NCI-H69 (cell line): ENCODE results near the gene SH3TC1.

ENCODE experiments used
- DNase-seq: peaks from one replicate; lab custom pipeline; 2025; lab: John Stamatoyannopoulos, UW

The SH3TC1 gene

GRCh38 chr4:8263397-8263796 lies 64.3 kb downstream of the SH3TC1 start:
- DNase-seq = no peak

DNA sequence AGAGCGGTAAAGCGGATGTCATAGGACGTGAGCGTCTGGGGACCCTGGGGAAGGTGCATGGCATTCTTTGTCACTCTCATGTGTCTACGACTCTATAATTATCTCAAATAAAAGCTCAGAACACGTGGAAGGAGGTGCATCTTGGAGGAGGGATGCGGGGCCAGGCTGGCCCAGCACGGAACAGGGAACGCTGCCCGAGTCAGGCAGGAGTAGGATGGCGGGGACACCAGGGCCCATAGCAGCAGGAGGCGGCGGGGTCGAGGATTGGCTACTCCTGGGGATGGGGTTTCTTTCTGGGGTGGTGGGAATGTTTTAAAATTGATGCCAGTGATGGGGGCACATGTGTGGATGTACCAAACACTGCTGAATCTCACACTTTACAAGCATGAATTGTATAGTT lies 65.0 kb downstream of the SH3TC1 start:
- DNase-seq = peak; percentile 45

DNA sequence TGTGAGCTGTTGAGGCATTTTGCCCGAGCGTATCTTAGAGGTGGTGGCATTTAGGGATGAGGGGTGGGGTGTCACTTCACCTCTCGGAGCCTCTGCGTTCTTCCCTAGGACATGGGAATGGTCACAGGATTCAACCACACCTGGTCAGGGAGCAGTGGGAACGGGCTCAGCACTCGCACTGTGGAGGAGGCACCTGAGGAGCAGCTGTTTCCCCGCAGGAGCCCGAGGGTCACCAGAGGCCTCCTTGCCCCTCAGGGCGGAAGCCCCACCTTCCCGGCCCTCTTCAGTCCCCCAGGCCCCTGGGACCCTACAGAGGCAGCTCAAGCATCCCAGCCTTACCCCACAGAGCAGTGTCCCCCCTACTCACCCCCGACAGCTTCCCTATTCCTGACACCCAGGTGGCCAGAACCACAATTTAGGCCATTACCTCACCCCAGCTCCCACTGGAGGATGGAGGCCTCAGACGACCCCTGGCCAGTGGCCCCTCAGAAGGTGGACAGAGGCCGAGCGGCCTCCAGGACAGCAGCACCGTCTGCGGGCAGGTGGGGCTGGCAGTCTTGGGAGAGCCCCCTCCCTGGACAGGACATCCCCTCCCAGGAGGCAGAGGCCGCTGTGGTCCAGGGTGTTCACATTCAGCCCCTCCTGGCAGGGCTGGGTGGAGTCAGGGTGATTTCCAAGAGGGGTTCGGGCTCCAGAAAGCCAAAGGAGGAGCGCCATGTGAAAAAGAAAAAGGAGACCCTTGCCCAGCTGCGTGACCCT lies 66.3 kb downstream of the SH3TC1 start:
- no peak for DNase-seq

GRCh38 chr4:8266088-8266487 lies 67.0 kb downstream of the SH3TC1 start:
- DNase-seq = no peak

- DNase-seq = no peak
Observed at GRCh38 chr4:8266508-8266907, 67.4 kb downstream of the SH3TC1 start.

- no peak for DNase-seq
Observed at GRCh38 chr4:8267077-8267476, 68.0 kb downstream of the SH3TC1 start.

DNA sequence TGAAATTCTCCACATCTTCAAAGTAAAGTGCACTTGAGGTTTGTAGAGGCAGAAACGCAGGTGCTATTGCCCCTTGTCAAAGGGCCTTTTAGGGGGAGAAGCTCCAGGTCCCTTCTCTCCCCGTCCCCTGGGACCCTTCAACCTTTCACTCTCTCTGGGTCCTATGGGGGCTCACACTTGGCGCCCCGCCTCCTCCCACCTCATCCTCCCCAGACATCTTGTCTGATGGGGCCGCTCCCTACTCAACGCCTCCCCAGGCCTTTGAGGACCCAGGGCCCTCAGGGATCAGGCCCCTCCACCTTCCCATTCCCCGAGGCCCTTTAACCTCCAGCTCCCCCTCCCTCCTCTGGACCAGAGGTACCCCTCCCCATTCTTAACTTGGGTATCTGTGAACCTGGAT lies 69.1 kb downstream of the SH3TC1 start:
- DNase-seq = no peak

DNA sequence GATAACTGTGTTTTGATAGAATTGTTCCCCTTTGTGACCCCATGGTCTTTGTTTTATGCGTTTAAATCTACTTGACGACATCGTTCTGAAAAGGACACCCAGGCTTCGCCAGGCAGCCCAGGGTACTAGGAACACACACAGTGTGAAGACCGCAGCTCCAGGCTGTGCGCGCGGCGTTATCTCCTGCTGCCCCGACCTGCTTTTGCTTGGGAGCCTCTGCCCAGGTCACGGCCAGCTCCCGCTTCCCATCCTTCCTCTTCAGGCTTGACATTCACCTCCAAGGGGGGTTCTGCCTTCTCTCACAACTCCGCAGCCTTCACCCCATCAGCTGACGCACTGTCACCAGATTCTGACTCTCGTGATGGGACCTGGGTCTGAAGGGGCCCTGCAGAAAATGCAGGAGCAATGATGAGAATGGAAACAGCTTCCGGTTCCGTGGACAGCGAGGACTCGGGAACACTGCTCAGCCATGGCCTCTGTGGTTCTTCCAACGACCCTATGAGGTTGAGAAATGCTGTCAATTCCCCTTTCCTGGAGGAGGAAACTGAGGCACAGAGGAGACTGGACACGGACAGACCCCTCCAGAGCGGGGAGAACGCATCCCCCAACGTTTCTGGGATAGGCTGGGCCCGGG lies 69.9 kb downstream of the SH3TC1 start:
- DNase-seq = no peak

DNA sequence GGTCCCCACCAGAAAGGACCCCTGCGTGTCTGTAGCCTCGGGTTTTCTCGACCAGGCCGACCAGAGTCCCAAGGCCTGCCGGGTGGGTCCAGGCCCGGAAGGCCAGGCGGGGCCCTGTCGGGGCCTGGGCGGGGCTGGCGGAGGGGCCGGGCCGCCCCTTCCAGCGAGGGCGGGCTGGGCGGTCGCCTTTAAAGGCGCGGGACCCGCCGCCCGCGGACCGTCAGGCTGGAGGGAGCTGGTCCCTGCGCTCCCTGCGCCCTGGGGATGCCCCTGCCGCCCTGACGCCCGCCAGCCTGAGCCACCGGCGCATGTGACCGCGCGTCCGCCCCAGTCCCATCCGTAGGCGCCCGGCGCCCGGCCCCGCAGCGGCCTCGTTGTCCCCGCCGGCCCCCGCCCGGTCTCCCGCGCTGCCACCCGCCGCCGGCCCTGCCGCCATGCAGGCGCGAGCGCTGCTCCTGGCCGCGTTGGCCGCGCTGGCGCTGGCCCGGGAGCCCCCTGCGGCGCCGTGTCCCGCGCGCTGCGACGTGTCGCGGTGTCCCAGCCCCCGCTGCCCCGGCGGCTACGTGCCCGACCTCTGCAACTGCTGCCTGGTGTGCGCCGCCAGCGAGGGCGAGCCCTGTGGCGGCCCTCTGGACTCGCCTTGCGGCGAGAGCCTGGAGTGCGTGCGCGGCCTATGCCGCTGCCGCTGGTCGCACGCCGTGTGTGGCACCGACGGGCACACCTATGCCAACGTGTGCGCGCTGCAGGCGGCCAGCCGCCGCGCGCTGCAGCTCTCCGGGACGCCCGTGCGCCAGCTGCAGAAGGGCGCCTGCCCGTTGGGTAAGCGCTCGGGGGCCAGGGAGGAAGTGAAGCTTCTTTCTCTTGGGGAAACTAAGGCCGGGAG lies 70.7 kb downstream of the SH3TC1 start, which contains the start of gene HTRA3:
Gene HTRA3, plus strand, starts transcription at position 220 of the 883 bp plus-strand sequence. Its CDS starts 215 bp downstream, at position 435.
- peak; percentile 25 for DNase-seq

DNA sequence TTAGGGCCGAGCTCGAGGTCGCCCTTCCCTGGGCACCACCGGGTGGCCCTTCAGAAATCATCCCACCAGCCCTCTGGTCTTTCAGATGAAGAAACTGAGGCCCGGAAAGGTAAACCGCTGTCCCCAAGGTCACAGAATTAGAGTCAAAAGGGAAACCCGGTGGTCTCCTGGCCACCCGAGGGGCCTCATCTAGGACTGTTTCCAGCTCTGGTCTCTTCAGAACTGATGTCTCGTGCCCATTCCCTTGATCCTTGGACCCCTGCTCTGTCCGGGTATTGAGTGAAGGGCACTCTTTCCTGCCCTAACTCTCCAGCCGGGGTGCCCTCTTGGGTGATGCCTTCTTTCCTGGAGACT lies 71.3 kb downstream of the SH3TC1 start:
- no peak for DNase-seq

DNA sequence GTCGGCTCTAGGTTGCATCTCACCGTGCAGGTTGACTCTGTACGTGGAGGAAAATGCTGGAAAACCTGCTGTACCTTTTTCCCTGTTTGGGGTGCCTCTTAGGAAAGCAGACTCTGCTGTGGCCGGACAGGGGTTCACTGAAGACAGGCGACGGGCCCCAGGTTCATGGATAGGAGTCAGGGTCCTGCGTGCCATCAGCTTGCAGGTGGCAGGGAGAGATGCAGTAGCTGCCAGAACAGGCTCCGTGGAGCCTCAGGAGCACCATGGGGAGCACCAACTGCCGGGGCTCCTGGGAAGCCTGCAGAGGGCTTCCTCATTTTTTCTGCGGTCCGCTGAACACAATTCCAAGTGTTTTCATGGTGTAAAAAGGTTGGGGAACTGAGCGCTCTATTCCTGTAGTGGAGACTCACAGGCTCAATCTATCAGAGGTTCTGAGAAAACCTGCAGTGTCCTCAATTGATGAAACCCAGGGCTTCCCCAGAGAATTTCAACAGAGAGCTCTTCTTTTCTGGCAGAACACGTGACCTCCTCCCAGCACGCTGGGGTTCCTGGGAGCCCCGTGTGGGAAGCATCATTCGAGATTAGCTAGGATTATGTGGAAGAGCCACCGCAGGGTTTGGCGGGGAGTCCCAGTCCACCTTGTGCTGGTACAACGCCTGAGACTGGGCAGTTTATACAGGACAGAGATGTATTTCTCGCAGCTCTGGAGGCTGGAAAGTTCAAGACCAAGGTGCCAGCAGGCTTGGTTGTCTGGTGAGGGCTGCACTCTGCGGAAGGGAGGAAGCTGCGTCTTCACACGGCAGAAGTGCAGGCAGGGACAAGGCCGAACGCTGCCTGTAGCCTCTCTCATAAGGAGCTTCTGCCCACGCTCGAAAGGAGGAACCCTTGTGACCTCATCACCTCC lies 72.1 kb downstream of the SH3TC1 start:
- no peak for DNase-seq

DNA sequence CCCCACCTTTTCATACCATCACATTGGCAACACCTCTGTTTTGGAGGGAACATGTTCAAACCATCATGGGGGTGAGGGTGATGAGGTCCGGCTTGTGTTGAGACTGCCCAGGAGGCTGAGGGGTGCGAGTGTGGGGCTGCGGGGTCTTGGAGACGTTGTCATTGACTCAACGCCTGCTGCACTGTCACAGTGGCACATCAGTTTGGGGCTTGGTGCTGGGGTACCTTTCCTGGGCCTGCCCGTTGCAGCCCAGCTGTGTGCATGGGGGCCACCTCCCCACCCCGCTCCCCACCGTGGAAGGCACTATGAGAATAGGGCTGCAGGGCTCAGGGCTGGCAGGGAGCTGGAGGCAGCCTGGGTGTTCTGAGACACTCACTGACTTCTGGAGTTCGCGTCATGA lies 72.7 kb downstream of the SH3TC1 start:
- no peak for DNase-seq

DNA sequence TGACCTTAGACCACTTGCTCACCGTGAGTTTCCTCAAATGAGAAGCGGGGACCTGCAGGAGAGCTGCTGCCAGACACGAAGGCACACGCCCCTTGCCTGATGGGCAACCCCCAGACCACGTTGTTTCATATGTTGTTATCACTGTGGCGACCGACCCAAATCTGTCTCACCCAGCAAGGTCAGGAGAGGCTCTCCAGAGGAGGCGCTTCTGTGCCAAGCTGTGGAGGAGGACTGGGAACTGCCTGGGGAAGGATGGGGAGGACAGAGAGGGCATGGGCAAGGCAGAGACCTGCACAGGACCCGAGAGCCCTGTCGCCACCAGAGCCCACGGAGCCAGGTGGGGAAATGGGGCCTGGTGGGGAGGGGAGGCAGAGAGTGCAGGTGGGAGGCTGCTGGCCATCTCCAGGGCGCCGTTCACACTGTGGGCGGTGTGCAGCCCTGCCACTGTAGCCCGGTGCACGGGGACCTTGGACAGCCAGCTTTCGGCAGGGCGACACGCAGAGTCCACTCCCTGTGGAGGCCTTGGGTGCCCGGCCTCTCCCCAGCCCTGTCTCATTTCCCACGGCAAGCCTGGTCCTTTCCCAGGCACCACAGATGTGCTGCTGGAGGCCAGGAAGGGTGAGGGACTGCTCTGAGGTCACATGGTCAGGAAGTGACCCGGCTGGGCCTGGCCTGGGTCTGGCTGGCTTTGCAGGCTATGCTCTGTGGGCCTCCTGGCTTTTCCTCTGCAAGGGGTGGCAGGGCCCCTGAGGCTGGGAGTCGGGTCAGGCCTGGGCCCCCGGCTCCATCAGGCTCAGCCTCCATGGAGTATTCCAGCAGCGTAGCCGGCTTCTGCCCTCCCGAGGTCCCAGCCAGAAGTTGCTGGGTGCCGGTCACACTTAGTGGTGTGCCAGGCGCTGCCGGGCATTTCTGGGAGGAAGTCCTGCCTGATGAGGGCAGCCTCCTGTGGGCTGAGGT lies 73.7 kb downstream of the SH3TC1 start:
- DNase-seq = no peak

GRCh38 chr4:8273450-8273849 lies 74.4 kb downstream of the SH3TC1 start:
- no peak for DNase-seq

- no peak for DNase-seq
Observed at GRCh38 chr4:8274066-8274652, 75.1 kb downstream of the SH3TC1 start.

GRCh38 chr4:8274765-8275547 lies 75.9 kb downstream of the SH3TC1 start:
- DNase-seq = peak; percentile 66

GRCh38 chr4:8275548-8275910 lies 76.4 kb downstream of the SH3TC1 start:
- DNase-seq = no peak

DNA sequence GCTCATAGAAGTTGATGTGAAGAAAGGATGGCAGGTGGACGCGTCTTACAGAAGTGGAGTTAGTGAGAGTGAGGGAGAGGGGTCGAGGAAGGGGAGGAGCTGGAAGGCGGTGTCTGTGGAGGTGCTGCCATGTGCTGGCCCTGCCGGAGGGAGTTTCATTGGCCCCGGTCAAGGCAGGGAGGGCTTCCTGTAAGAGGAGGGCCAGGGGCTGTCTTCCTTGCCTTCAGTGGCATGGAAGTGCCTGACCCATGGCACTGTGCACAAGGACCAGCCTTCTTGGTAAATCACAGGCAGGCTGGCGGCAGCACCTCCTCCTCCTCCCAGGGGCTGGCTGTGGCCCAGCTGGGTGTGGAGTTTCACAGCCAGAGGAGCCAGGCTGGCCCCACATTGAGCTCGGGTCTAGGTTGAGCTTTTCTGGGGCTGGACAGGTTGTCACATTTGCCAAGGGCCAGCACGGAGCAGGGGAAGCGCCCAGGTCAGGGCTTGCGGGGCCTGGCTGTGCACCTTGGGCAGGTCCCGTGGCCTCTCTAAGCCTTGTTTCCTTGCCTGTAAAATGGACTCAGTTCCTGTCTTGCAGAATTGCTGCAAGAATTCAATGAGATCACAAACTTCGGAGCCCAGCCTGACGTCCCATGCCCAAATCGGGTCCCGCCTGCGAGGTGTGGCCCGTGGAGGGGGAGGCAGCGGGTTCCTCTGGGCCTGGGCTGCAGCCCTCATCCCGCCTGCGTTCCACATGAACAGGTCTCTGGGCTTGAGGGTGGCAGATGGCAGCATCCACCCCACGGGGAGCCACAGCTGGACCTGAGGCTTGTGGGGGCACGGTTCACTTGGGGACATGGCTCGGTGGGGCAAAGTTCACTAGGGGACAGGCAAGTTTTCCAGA lies 77.5 kb downstream of the SH3TC1 start:
- peak; percentile 47 for DNase-seq
